GM23338 (cell line): ENCODE data around the gene CHMP4B. TPM values are rescaled to one million over a fixed set of nuclear protein-coding genes. Genes with fewer than 3 reads are reported as not detected.

ENCODE experiments used
- ATAC-seq: fragments of 200-7000 bp; cut with Tn5 transposase; 3 replicates; pipeline ENCODE4 v1.9.1; 2020
- DNase-seq: peaks from one replicate; pipeline ENCODE4 v3.0.0-alpha.2; 2015; ENCODE audit warnings: low spot score
- H2AFZ ChIP-seq: fragments of 200-600 bp; sonication (generic); 2 replicates; pipeline ENCODE4 v1.8.0; 2016; ENCODE audit warnings: antibody characterized with exemption, mild to moderate bottlenecking, moderate library complexity
- H3F3A ChIP-seq: fragments of 200-600 bp; sonication (generic); replicated peaks from 2 replicates; pipeline ENCODE4 v1.8.0; 2017; ENCODE audit warnings: antibody characterized with exemption, mixed run types, low read depth
- H3K27ac ChIP-seq: fragments of 200-600 bp; sonication (generic); 2 replicates; pipeline ENCODE4 v1.6.1; 2016; ENCODE audit warnings: low read depth
- H3K27me3 ChIP-seq: fragments of 200-600 bp; sonication (generic); 2 replicates; pipeline ENCODE4 v1.8.0; 2016; ENCODE audit warnings: mild to moderate bottlenecking, mixed run types, moderate library complexity; ENCODE audit not compliant: insufficient read depth
- H3K36me3 ChIP-seq: fragments of 200-600 bp; sonication (generic); 2 replicates; pipeline ENCODE4 v1.8.0; 2016; ENCODE audit warnings: mild to moderate bottlenecking; ENCODE audit not compliant: insufficient read depth
- H3K4me1 ChIP-seq: fragments of 200-600 bp; sonication (generic); 2 replicates; pipeline ENCODE4 v1.8.0; 2016; ENCODE audit warnings: mild to moderate bottlenecking, moderate library complexity; ENCODE audit not compliant: insufficient read depth
- H3K4me2 ChIP-seq: fragments of 200-600 bp; sonication (generic); 2 replicates; pipeline ENCODE4 v1.7.1; 2017; ENCODE audit warnings: mixed run types
- H3K4me3 ChIP-seq: fragments of 200-600 bp; sonication (generic); 2 replicates; pipeline ENCODE4 v1.6.1; 2016; ENCODE audit warnings: mixed run types
- H3K79me2 ChIP-seq: fragments of 200-600 bp; sonication (generic); replicated peaks from 2 replicates; pipeline ENCODE4 v1.8.0; 2017; ENCODE audit warnings: mild to moderate bottlenecking; ENCODE audit not compliant: insufficient read depth
- H3K9me2 ChIP-seq: fragments of 200-600 bp; sonication (generic); 2 replicates; pipeline ENCODE4 v1.8.0; 2017; ENCODE audit not compliant: insufficient read depth
- H4K20me1 ChIP-seq: fragments of 200-600 bp; sonication (generic); replicated peaks from 2 replicates; pipeline ENCODE4 v1.8.0; 2017; ENCODE audit warnings: mild to moderate bottlenecking; ENCODE audit not compliant: insufficient read depth
- H3K27ac Mint-ChIP-seq: 2 replicates; pipeline ENCODE4 v1.8.0; 2020; ENCODE audit warnings: inconsistent platforms, mild to moderate bottlenecking, moderate library complexity, mixed read lengths
- H3K27me3 Mint-ChIP-seq: 3 replicates; pipeline ENCODE4 v1.8.0; 2022; ENCODE audit warnings: low read depth, mild to moderate bottlenecking, moderate library complexity, mixed read lengths, inconsistent platforms; ENCODE audit not compliant: insufficient read depth, poor library complexity
- H3K36me3 Mint-ChIP-seq: 3 replicates; pipeline ENCODE4 v1.8.0; 2021; ENCODE audit warnings: low read depth, mild to moderate bottlenecking, inconsistent platforms, moderate library complexity, mixed read lengths
- H3K4me1 Mint-ChIP-seq: 3 replicates; pipeline ENCODE4 v1.8.0; 2020; ENCODE audit warnings: mild to moderate bottlenecking, inconsistent platforms, mixed read lengths
- H3K4me3 Mint-ChIP-seq: 3 replicates; pipeline ENCODE4 v1.8.0; 2021; ENCODE audit warnings: moderate library complexity, mild to moderate bottlenecking, inconsistent platforms, mixed read lengths
- H3K9me3 Mint-ChIP-seq: 3 replicates; pipeline ENCODE4 v1.8.0; 2020; ENCODE audit warnings: moderate library complexity, mild to moderate bottlenecking, inconsistent platforms, mixed read lengths
- CREB1 ChIP-seq: fragments of 250-450 bp; sonication (Bioruptor Pico); IDR thresholded peaks from 2 replicates; pipeline ENCODE4 v1.5.0; 2020; ENCODE audit warnings: low read depth, mild to moderate bottlenecking, moderate library complexity
- CTCF ChIP-seq, 2 experiments: fragments of 200-600 bp in 1 of 2; sonication (generic) in 1 of 2; conservative IDR thresholded peaks; 2 replicates each; pipeline versions ENCODE4 v1.5.1 to v1.6.1; 2016 to 2017; ENCODE audit warnings: antibody characterized with exemption in 2 of 2, low read depth in 2 of 2, mild to moderate bottlenecking in 2 of 2, moderate library complexity in 1 of 2
- ETS1 ChIP-seq: IDR thresholded peaks from 2 replicates; pipeline ENCODE4 v1.6.1; 2016; ENCODE audit warnings: antibody characterized with exemption
- EZH2 ChIP-seq: fragments of 200-600 bp; sonication (generic); IDR thresholded peaks from one replicate; pipeline ENCODE4 v1.8.0; 2017; ENCODE audit warnings: antibody characterized with exemption, mild to moderate bottlenecking, low read depth; ENCODE audit not compliant: unreplicated experiment
- EZH2phosphoT487 ChIP-seq: fragments of 200-600 bp; sonication (generic); IDR thresholded peaks from one replicate; pipeline ENCODE4 v1.8.1; 2018; ENCODE audit warnings: antibody characterized with exemption; ENCODE audit not compliant: unreplicated experiment
- JUNB ChIP-seq: IDR thresholded peaks from one replicate; pipeline ENCODE4 v1.6.1; 2016; ENCODE audit warnings: antibody characterized with exemption; ENCODE audit not compliant: unreplicated experiment
- NANOG ChIP-seq: IDR thresholded peaks from 2 replicates; pipeline ENCODE4 v1.6.1; 2016; ENCODE audit warnings: antibody characterized with exemption, borderline replicate concordance
- POLR2AphosphoS5 ChIP-seq: IDR thresholded peaks from 2 replicates; pipeline ENCODE4 v1.6.1; 2016; ENCODE audit warnings: antibody characterized with exemption, low read depth
- REST ChIP-seq: IDR thresholded peaks from one replicate; pipeline ENCODE4 v1.6.1; 2018; ENCODE audit warnings: antibody characterized with exemption; ENCODE audit not compliant: unreplicated experiment
- STAT1 ChIP-seq: IDR thresholded peaks from one replicate; pipeline ENCODE4 v1.6.1; 2016; ENCODE audit warnings: antibody characterized with exemption; ENCODE audit not compliant: unreplicated experiment
- ZNF114 ChIP-seq: fragments of 250-450 bp; sonication (Bioruptor Pico); IDR thresholded peaks from 2 replicates; pipeline ENCODE4 v1.5.0; 2020; ENCODE audit warnings: mild to moderate bottlenecking, moderate library complexity
- ZNF331 ChIP-seq: fragments of 250-450 bp; sonication (Bioruptor Pico); IDR thresholded peaks from 2 replicates; pipeline ENCODE4 v1.5.0; 2020; ENCODE audit warnings: low read depth, mild to moderate bottlenecking, moderate library complexity
- polyA plus RNA-seq: library from polyadenylated mRNA; unstranded; fragments of >200 nt; fragmentation: Nextera tagmentation; extraction: Ambion mirVana; gene quantifications from 2 replicates; pipeline ENCODE4 v1.2.1, GENCODE V29; 2016
- total RNA-seq: library from RNA; depleted of rRNA; stranded (reverse); fragments of >200 nt; shearing (Covaris generic); gene quantifications from 2 replicates; pipeline ENCODE4 v1.2.3, GENCODE V29; 2014

The CHMP4B gene
- total and polyA plus RNA-seq, 2 experiments from 2014 or later = 14.5 to 49.3 TPM

GRCh38 chr20:33832103-33832804, 21.1 kb downstream of the CHMP4B start (continued):
- TF ChIP-seq REST = no peak
- no peak for TF ChIP-seq ZNF331 (CRISPR knock-in tag)
- TF ChIP-seq STAT1 = no peak
- TF ChIP-seq NANOG = no peak
- TF ChIP-seq EZH2phosphoT487 = no peak
- TF ChIP-seq CREB1 = no peak
- TF ChIP-seq ETS1 = no peak
- TF ChIP-seq CTCF (conservative IDR thresholded peaks at IDR 0.05; ENCODE audit: low read depth in 2 of 2) = no peak

GRCh38 chr20:33833333-33833732, 22.2 kb downstream of the CHMP4B start:
- Histone ChIP-seq H3K79me2 (peaks cover 95% of the 10 kb centered on the region), H4K20me1 (peaks cover 52% of the 10 kb centered on the region), H2AFZ (no peak overlapping the region), H3K36me3 (no peaks in the 10 kb centered on the region), H3K4me3 (no peak overlapping the region), H3K4me1 (peaks cover 19% of the 10 kb centered on the region), H3K27me3 (no peaks in the 10 kb centered on the region), H3K4me2 (peak overlapping the region; percentile 34; the same call in 1 of the 2 replicates), H3F3A (no peaks in the 10 kb centered on the region), H3K9me2 (no peaks in the 10 kb centered on the region), H3K27ac (peak overlapping the region; percentile 55; the same call in 1 of the 2 replicates)
- H3K36me3 Mint-ChIP-seq = peaks cover 11% of the 10 kb centered on the region
- H3K27ac Mint-ChIP-seq = peak overlapping the region; percentile 22
- H3K27me3 Mint-ChIP-seq = no peaks in the 10 kb centered on the region
- ATAC-seq (no peak), DNase-seq (no peak)
- H3K4me3 Mint-ChIP-seq = no peak overlapping the region
- H3K9me3 Mint-ChIP-seq = no peaks in the 10 kb centered on the region
- peaks cover 43% of the 10 kb centered on the region for H3K4me1 Mint-ChIP-seq
- TF ChIP-seq JUNB = no peak
- no peak for TF ChIP-seq STAT1
- TF ChIP-seq REST = no peak
- TF ChIP-seq CTCF (conservative IDR thresholded peaks at IDR 0.05; ENCODE audit: low read depth in 2 of 2) = no peak
- TF ChIP-seq ZNF114 = no peak
- no peak for TF ChIP-seq EZH2phosphoT487
- TF ChIP-seq NANOG = no peak
- TF ChIP-seq ZNF331 (CRISPR knock-in tag) = no peak
- TF ChIP-seq EZH2 = no peak
- no peak for TF ChIP-seq POLR2AphosphoS5
